ENCODE results near the gene ZNF619.

- TF ChIP-seq SMAD3 (CRISPR knock-in tag; IDR thresholded peaks at IDR 0.05; ENCODE audit: borderline replicate concordance): no peak
- no peak for TF ChIP-seq ZBTB43 (CRISPR knock-in tag; IDR thresholded peaks at IDR 0.05)
- no peak for TF ChIP-seq CTCF (IDR thresholded peaks at IDR 0.05)
- TF ChIP-seq NR1H2 (CRISPR knock-in tag; IDR thresholded peaks at IDR 0.05): no peak
- no peak for TF ChIP-seq ETV6 (CRISPR knock-in tag; IDR thresholded peaks at IDR 0.05)
- TF ChIP-seq ZNF121 (CRISPR knock-in tag; IDR thresholded peaks at IDR 0.05): no peak
- TF ChIP-seq ATF3 (CRISPR knock-in tag; conservative IDR thresholded peaks at IDR 0.05): no peak
- no peak for TF ChIP-seq NR2C2 (CRISPR knock-in tag; IDR thresholded peaks at IDR 0.05)
- TF ChIP-seq USF2 (CRISPR knock-in tag; IDR thresholded peaks at IDR 0.05): no peak
- TF ChIP-seq TCF7 (CRISPR knock-in tag; IDR thresholded peaks at IDR 0.05; ENCODE audit: low read depth): no peak
- no peak for TF ChIP-seq ZNF416 (CRISPR knock-in tag; IDR thresholded peaks at IDR 0.05)
Measured at GRCh38 chr3:40521254-40521653, 44.3 kb downstream of the ZNF619 start.

Data from WTC11 (cell line).